ENCODE measurements around the gene NLRP3.

NLRP3 gene

GRCh38 chr1:247494767-247495166, 78.8 kb downstream of the NLRP3 start:
- DNase-seq = no peak
- Histone ChIP-seq H3K9me3 (no peaks in the 10 kb centered on the region), H3K4me3 (ENCODE audit: low read depth, low read length) (no peak overlapping the region), H3K4me1 (no peaks in the 10 kb centered on the region), H3K27me3 (peaks cover 7% of the 10 kb centered on the region), H3K36me3 (no peaks in the 10 kb centered on the region)
- TF ChIP-seq, protein P1, sequence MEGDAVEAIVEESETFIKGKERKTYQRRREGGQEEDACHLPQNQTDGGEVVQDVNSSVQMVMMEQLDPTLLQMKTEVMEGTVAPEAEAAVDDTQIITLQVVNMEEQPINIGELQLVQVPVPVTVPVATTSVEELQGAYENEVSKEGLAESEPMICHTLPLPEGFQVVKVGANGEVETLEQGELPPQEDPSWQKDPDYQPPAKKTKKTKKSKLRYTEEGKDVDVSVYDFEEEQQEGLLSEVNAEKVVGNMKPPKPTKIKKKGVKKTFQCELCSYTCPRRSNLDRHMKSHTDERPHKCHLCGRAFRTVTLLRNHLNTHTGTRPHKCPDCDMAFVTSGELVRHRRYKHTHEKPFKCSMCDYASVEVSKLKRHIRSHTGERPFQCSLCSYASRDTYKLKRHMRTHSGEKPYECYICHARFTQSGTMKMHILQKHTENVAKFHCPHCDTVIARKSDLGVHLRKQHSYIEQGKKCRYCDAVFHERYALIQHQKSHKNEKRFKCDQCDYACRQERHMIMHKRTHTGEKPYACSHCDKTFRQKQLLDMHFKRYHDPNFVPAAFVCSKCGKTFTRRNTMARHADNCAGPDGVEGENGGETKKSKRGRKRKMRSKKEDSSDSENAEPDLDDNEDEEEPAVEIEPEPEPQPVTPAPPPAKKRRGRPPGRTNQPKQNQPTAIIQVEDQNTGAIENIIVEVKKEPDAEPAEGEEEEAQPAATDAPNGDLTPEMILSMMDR (IDR thresholded peaks at IDR 0.05; ENCODE audit: low read depth, low read length) = no peak

- Histone ChIP-seq H3K4me1 (no peaks in the 10 kb centered on the region), H3K36me3 (no peaks in the 10 kb centered on the region), H3K4me3 (ENCODE audit: low read depth, low read length) (no peak overlapping the region), H3K27me3 (peaks cover 3% of the 10 kb centered on the region), H3K9me3 (no peaks in the 10 kb centered on the region)
- no peak for DNase-seq
- TF ChIP-seq, protein P1 (IDR thresholded peaks at IDR 0.05; ENCODE audit: low read depth, low read length) = no peak
These were observed 80.8 kb downstream of the NLRP3 start for GRCh38 chr1:247496581-247497285.
